LNCaP clone FGC (cell line): ENCODE measurements around the gene PPP1R13L.

Source experiments
- DNase-seq: peaks from one replicate; pipeline ENCODE4 v3.0.0-alpha.2; 2011; ENCODE audit warnings: low read depth
- H3K4me3 ChIP-seq: 2 replicates; pipeline ENCODE4 v1.5.1; 2011; ENCODE audit warnings: mild to moderate bottlenecking, low read depth, low read length, control low read depth
- TF ChIP-seq, protein P1 (sequence below): IDR thresholded peaks from 2 replicates; pipeline ENCODE4 v1.5.1; 2012; ENCODE audit warnings: mild to moderate bottlenecking; ENCODE audit not compliant: control insufficient read depth, insufficient read depth; ENCODE audit errors: extremely low read depth

Gene PPP1R13L

DNA sequence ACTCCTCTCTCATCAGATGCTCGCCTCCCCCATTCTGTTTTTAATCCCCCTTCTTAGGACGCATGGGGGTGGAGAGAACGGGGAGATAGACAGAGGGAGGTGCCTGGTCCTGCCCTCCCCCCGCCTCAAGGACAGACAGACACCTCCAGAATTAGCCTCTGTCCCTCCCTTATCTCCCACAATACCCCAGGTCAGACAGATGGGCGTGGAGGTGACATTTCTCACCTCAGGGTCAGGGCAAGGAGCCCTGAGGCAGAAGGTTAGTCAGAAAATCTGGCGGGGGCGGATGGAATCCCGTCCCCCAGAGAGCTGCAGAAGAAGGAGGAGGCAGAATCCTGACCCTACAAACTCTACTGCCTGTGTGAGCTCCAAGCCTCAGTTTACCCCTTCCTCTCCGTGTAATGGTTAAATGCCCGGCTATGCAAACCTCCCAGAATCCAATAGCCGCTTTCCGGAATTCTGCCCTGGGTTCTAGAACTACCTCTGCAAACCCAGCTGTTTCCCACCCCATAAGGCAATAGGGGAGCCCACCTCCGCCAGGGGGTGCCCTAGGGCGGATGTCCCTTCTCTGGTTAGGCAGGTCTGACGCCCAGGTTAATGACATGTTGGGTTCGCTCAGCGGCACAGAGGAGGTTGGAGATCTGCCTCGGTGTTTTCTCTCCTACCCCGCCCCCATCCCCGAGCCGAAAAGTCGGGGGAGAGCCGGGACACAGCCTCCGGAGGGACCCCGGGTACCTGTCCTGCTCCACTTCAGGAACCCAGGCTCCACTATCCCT, 900 bp downstream of the PPP1R13L start:
- peak overlapping the region; percentile 92 for H3K4me3 ChIP-seq
- DNase-seq = no peak
- TF ChIP-seq, protein P1, sequence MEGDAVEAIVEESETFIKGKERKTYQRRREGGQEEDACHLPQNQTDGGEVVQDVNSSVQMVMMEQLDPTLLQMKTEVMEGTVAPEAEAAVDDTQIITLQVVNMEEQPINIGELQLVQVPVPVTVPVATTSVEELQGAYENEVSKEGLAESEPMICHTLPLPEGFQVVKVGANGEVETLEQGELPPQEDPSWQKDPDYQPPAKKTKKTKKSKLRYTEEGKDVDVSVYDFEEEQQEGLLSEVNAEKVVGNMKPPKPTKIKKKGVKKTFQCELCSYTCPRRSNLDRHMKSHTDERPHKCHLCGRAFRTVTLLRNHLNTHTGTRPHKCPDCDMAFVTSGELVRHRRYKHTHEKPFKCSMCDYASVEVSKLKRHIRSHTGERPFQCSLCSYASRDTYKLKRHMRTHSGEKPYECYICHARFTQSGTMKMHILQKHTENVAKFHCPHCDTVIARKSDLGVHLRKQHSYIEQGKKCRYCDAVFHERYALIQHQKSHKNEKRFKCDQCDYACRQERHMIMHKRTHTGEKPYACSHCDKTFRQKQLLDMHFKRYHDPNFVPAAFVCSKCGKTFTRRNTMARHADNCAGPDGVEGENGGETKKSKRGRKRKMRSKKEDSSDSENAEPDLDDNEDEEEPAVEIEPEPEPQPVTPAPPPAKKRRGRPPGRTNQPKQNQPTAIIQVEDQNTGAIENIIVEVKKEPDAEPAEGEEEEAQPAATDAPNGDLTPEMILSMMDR = peak; percentile 38; the same call in 1 of the 2 replicates

DNA sequence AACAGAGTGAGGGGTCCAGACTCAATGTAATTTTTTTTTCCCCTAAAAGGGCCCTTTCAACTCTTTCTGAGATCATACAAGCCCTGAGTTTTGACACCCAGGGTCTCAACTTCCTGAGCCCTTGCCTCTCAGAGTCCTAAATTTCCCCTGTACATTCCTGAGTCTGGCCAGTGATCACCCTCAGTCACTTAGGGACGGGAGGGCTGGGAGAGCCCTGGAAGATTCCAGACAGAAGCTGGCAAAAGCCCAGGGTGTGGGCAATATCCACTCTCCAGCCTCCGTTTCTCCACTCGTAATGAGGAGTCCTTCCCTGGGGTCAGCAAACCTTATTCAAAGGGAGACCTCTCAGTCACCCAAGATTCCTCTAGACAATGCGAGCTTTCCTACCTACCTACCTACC, 1.6 kb downstream of the PPP1R13L start:
- no peak overlapping the region for H3K4me3 ChIP-seq
- TF ChIP-seq, protein P1 = no peak
- DNase-seq = no peak

DNA sequence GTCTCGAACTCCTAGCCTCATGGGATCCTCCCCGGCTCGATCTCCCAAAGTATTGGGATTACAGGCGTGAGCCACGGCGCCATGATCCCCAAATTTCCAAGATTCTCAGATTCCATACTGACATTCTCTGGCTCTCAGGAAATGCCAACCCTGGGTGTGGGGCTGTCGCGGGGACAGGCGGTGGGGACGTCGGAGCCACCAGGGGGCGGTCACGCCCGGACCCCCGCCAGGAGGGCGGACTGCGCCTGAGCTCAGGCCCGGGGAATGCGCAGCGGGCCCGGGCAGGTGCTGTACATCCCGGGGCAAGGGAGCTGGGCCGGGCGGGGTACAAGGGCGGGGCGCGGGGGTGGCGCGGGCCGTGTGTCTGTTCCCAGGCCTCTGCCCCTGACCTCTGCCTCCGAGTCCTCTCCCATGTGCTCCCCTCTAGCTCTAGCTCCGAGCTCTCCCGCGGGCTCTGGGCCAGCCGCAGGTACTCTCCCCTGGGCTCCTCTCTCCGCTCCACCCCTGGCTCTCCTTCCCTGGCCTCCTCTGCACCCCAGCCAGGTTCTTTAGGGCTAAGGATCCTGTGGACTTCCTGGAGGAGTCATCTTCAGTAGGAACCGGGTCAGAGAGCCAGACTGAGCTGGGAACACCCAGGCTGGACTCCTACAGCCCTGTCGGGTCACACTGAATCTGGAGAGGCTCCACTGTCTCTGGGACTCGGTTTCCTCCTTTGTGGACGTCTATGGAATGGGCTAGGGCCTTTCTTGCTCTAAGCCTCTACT, 2.4 kb downstream of the PPP1R13L start:
- no peak for DNase-seq
- no peak overlapping the region for H3K4me3 ChIP-seq
- TF ChIP-seq, protein P1 = no peak

DNA sequence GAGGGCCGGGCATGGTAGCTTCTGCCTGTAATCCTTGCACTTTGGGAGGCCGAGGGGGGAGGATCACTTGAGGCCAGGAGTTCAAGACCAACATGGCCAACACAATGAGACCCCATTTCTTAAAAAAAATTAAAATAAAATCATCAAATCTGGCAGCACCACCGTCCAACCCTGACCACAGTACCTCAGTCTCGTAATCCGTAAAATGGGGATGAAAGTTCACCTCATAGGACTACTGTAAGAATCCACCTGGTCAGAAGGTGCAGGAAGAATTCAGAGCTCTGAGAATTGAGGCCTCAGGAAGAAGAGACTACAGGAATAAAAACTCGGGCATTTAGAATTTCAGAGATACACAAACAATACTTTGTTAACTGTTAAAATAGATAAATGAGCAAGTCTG, 3.1 kb downstream of the PPP1R13L start:
- H3K4me3 ChIP-seq = no peak overlapping the region
- DNase-seq = no peak
- TF ChIP-seq, protein P1 = no peak

DNA sequence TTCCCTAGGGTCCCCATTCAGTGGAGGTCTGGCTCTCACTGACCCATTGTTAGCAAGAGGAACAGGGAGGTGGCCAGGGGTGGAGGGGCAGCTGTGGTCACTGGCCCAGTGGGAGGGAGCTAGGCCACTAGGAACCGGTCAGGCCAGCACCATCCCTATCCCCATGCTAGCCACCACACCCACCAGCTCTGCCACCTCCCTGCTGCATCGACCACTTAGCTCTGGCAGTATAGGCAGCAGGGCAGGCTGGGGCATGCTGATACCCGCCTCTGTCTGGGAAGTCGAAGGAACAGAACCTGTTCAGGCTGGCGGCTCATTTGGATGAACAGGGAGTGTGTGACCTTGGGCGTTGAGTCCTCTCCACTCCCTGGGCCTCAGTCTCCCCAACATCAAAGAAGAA, 4.7 kb downstream of the PPP1R13L start:
- TF ChIP-seq, protein P1 = no peak
- no peak for DNase-seq

DNA sequence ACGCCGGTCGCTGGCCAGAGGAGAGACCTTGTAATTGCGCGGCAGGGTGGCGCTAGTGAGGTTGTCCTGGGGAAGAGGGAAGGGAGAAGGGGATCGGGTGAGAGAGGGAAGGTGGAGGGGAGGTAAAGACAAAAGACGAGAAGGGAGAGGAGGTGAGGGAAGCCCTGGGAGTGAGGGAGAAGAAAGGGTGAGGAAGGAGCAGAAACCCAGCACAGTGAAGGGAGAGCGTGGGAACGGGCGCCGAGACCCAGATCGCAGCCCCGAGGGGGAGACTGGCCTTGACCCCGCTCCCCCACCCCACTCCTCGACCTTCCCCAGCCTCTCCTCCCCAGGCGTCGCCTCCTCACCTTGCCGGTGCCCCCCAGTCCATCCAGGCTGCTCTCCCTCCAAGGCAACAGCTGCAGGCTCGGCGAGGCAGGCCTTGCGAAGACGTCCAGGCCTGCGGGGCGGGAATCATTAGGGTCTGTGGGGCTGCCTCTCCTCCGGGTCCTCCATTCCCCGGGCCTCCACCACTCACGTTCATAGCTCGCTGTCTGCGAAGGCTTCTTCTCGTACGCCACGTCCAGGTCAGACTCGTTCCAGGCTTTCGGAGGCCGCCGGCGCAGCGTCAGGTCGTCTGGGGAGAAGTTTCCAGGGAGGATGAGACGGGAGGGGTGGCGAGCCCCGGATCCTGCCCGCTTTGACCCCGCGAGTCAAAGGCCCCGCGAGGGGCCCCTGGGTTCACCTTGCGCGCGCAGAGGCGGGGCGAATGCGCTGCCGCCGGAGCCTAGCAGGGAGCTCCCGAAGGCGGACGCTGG, 8.8 kb downstream of the PPP1R13L start:
- H3K4me3 ChIP-seq = no peak overlapping the region
- DNase-seq = no peak

More for the DNA sequence above, 4.7 kb downstream of the PPP1R13L start:
- no peak overlapping the region for H3K4me3 ChIP-seq

More for the DNA sequence above, 8.8 kb downstream of the PPP1R13L start:
- TF ChIP-seq, protein P1 = no peak
